GM18519 (cell line): ENCODE results near the gene CAPN15.
"Not testable (repeated sequence)": the region's sequence is repeated elsewhere in the genome, so short reads cannot be mapped to it uniquely, and the experiment has no call there.

ENCODE experiments used
- ATAC-seq: cut with Tn5 transposase; IDR thresholded peaks from one replicate; pipeline ENCODE4 v1.9.1; 2021; ENCODE audit warnings: mild to moderate bottlenecking, moderate library complexity; ENCODE audit not compliant: unreplicated experiment, low FRiP score

The CAPN15 gene

GRCh38 chr16:505479-506245, 21.9 kb upstream of the CAPN15 start:
- no peak for ATAC-seq

DNA sequence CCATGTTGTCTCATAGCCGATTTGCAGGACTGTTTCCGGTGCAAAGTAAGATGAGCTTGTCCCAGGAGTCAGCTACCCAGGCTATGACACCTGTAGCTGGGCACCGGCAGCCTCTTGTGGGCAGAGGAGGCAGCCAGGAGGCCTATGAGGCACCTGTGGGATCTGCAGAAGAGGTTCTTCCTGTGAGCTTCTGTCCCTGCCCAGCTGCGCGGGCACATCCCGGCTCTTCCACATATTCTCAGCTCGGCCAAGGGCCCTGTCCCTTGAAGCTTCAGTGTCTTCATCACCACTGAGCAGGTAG, 21.3 kb upstream of the CAPN15 start:
- ATAC-seq: no peak

DNA sequence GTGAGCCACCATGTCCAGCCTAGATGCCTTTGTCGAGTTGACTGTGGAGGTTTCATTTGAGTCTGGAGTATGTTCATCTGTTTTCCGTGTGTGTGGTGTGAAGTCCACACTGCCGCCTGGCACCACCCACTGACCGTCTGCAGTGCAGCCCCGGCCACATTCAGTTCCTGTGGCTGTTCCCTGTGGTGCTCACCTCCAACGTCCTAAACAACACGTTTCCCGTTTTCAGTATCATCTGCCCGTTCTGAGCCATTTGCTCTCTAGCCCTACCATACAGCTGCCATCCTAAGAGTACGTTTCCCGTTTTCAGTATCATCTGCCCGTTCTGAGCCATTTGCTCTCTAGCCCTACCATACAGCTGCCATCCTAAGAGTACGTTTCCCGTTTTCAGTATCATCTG, 20.0 kb upstream of the CAPN15 start:
- not testable (repeated sequence) for ATAC-seq

- no peak for ATAC-seq
Observed at GRCh38 chr16:507996-508395, 19.5 kb upstream of the CAPN15 start.

DNA sequence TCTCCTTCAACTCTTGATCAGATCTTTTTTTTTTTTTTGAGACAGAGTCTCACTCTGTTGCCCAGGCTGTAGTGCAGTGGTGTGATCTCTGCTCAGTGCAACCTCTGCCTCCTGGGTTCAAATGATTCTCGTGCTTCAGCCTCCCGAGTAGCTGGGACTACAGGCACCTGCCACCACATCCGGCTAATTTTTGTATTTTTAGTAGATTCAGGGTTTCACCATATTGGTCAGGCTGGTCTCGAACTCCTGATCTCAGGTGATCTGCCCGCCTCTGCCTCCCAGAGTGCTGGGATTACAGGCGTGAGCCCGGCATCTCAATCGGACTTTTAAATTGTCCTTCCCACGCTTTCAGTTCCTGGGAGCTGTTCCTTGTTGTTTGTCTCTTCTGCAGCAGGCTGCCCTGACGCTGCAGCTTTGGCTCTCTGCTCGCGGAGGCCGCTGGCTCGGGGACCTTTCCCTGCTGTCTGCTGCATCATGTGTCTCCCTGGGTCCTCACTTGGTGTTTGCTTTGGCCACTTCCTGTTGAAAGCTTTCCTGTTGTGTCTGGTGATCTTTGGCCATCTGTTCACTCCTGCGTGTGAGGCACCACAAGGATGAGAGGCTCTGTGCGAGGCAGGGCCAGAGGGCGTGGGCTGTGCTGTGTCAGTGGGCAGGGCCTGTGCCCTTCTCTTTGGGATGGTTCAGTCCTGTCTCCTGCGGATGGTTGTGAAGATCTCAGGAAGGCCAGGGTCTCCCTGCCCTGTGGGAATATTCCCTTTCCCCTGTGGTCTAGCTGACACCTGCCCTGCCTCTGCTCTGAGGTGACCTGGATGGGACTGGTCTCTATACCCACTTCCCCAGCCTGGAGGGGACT, 18.4 kb upstream of the CAPN15 start:
- no peak for ATAC-seq

- ATAC-seq: no peak
Observed at GRCh38 chr16:510066-510825, 17.3 kb upstream of the CAPN15 start.

DNA sequence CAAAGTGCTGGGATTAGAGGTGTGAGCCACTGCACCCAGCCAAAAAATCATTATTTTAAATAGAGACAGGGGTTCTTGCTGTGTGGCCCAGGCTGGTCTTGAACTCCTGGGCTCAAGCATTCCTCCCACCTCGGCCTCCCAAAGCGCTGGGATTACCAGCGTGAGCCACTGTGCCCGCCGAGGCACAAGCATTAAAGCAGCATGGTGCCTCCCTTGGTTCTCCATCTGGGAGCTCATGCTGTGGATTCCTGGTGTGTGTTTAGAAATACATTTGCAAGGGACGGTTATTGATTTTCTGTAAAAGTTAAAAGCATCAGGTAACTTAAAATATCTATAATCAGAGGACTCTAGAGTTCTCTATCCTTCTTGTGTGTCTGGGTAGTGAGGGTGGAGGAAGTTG, 14.7 kb upstream of the CAPN15 start:
- no peak for ATAC-seq

- ATAC-seq: no peak
Observed at GRCh38 chr16:513950-514349, 13.6 kb upstream of the CAPN15 start.

DNA sequence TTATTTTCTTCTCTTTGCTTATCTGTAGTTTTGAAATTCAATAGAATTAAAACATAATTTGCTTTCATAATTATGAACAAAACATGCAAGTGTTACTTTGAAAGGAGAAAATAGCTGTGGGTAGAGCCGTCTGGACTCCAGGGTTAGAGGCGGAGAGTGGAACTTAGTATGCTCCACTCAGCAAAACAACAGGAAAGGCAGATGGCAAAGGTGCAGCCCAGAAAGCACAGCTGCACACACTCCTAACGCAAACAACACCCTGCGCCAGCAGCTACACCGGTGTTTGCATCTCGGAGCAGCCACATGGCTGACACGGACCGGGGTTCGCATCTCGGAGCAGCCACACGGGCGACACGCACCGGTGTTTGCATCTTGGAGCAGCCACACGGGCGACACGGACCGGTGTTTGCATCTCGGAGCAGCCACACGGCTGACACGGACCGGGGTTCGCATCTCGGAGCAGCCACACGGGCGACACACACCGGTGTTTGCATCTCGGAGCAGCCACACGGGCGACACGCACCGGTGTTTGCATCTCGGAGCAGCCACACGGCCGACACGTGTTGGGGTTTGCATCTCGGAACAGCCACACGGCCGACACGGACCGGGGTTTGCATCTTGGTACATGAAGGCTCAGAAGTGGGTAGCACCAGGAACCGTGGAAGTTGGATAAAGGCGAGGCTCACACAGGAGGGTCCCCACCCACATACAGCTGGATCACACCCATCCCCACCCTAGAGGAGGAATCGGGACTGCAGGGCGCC, 12.2 kb upstream of the CAPN15 start:
- no peak for ATAC-seq

- ATAC-seq: no peak
Observed at GRCh38 chr16:515939-516226, 11.6 kb upstream of the CAPN15 start.

GRCh38 chr16:516301-516700, 11.2 kb upstream of the CAPN15 start:
- no peak for ATAC-seq

DNA sequence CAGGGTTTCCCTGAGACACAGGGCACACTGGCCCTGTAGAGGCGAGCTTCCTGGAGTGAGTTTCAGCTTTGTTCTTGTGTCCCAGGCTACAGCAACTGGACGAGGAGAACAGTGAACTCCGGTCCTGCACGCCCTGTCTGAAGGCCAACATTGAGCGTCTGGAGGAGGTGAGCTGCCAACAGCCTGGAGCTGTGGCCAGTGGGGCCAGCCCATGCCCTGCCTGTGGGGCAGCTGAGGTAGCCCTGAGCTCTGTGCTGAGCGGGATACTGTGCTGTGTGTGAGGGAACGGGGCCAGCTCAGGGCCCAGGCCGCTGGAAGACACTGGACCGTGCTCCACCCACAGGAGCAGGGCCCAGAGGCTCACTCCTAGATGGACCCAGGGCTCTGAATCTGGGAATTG, 8.7 kb upstream of the CAPN15 start:
- no peak for ATAC-seq

GRCh38 chr16:519425-519824, 8.1 kb upstream of the CAPN15 start:
- ATAC-seq: no peak

DNA sequence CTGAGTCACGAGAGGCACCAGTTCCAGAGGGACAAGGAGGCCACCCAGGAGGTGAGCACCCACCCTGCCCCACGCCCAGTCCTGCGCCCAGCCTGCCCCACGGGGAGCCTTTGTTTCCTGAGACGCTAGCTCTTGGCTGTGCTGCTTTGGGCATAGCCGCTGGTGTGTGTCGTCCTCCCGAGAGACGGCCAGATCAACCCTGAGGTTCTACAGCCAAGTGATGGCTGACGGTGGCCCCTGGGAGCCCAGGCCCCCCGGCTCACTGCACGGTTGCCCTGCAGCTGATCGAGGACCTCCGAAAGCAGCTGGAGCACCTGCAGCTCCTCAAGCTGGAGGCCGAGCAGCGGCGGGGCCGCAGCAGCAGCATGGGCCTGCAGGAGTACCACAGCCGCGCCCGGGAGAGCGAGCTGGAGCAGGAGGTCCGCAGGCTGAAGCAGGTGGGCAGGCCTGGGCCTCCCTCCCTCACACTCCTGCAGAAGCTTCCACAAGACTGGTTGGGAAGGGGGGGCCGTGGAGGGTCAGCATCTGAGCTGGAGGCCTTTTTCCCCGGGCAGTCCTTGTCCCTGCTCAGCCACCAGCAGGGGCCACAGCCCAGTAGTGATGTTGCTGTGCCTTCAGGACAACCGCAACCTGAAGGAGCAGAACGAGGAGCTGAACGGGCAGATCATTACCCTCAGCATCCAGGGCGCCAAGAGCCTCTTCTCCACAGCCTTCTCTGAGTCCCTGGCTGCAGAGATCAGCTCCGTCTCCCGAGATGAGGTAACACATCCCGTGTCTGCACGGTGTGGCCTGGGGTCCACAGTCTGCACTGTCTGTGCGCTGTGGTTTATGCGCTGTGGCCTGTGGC, 7.4 kb upstream of the CAPN15 start:
- no peak for ATAC-seq

DNA sequence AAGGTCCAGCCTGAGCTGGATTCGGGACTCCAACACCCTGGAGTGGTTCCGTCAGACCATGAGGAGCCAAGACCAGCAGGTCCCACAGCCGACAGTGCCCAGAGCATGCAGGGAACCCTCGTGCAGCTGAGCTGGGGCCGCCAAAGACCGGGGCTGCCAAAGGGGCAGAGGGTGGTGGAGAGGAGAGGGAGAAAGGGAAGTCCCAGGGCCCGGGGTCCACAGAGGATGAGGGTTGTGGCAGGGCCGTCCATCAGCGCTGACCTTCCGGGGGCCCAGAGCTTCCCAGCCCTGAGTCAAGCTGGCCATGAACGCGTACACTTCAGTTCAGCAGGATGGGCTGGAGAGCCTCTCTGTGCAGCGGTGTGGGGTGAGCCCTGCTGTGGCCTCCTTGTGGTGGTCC, 6.7 kb upstream of the CAPN15 start:
- no peak for ATAC-seq

DNA sequence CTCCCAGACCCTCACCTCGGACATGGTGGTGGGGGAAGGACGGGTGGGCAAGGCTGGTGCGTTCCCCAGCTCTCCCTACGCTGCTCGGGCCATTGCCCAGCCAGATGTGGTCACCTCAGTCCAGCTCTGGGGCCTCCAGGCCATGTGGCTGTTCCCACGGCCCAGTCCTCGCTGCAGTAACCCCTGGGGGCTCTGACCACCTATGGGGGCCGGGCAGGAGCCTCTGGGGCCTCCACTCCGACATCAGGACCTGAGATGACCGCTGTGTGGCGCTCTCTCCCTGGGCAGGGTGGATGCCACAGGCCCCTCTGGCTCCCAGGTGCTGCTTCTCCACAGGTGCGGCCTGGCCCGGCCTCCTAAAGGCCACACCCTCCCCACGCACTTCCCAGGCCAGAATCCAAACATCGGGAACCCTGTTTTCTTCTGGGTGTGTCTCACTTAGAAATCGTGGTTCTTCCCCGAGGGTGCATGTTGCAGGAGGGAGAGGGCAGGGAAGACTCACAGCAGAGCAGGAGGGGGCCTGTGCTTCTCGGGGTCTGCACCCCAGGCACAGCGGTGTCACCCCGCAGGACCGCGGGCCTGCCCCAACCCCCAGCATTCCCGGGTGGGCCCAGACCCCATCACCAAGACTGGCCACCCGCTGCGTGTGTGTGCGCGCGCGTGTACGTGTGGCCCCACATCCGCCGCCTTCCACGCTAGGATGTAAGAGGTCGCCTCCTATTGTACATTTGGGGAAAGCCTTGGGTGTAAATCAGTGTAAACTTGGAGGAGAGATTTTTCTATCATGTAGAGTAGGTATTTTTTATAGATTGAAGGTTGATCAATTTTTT, 5.9 kb upstream of the CAPN15 start:
- ATAC-seq: no peak

- ATAC-seq: no peak
Observed at GRCh38 chr16:522320-523096, 5.0 kb upstream of the CAPN15 start.

DNA sequence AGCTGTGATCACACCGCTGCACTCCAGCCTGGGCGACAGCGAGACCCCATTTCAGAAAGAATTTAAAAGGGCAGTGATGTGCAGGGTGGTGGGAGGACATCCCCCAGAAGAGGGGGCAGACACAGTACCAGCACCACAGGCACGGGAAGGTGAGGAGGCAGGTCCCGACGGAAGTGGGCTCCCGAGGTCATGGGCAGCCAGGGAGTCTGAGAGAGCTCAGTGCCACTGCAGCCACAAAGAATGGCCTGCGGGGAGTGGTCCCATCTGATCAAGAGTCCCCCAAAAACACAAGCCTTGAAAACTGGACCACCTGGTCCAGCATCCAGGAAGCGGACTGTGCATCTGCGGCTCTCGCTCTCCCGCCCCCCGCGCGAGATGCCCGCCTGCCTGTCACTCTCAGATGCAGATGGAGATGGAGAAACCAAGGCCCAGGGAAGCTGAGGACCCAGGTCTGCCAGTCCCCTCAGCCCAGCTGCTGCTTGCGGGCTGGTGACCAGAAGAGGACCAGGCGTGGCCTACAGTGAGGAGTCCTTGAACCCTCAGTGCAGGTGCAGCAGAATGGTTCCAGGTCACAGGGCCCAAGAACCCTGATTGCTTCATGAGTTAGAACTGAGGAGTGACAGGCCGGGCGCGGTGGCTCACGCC, 4.3 kb upstream of the CAPN15 start:
- no peak for ATAC-seq
